Esophagus muscularis mucosa (tissue), 4 donors: ENCODE measurements around the gene CITED2. TPM values are rescaled to one million over a fixed set of nuclear protein-coding genes. Genes with fewer than 3 reads are reported as not detected.
A peak's percentile ranks its signal among the peaks of the same experiment; 100 is the strongest.
"Not testable (repeated sequence)": the region's sequence is repeated elsewhere in the genome, so short reads cannot be mapped to it uniquely, and the experiment has no call there.

Source experiments
- DNase-seq: peaks from one replicate; pipeline ENCODE4 v3.0.0-alpha.2; 2017; ENCODE audit errors: extremely low spot score
- H3K27ac ChIP-seq, 4 donors: fragments of 200-600 bp; sonication (generic); replicated peaks in 1 of 4; 1 replicate in 3 of 4; 2 replicates in 1 of 4; pipeline ENCODE4 v1.5.1; 2016 to 2019; ENCODE audit warnings: mild to moderate bottlenecking in 1 of 4
- H3K27me3 ChIP-seq, 4 donors: fragments of 200-600 bp; sonication (generic); one replicate each; pipeline versions ENCODE4 v1.5.1 to v1.6.0; 2016 to 2019
- H3K36me3 ChIP-seq, 4 donors: fragments of 200-600 bp; sonication (generic); one replicate each; pipeline ENCODE4 v1.5.1; 2016 to 2019
- H3K4me1 ChIP-seq, 4 donors: fragments of 200-600 bp; sonication (generic); one replicate each; pipeline ENCODE4 v1.5.1; 2016 to 2019
- H3K4me3 ChIP-seq, 4 donors: fragments of 200-600 bp; sonication (generic); 1 replicate in 2 of 4; 2 replicates in 2 of 4; pipeline ENCODE4 v1.5.1; 2016 to 2019; ENCODE audit warnings: mild to moderate bottlenecking in 4 of 4, moderate library complexity in 1 of 4
- H3K9me3 ChIP-seq, 4 donors: fragments of 200-600 bp; sonication (generic); 1 replicate in 3 of 4; 2 replicates in 1 of 4; pipeline ENCODE4 v1.5.1; 2016 to 2019
- CTCF ChIP-seq, 3 experiments: fragments of 200-600 bp in 2 of 3; fragments of 450-650 bp in 1 of 3; sonication (generic) in 2 of 3; IDR thresholded peaks; one replicate each; pipeline ENCODE4 v1.5.1; 2017 to 2019; ENCODE audit warnings: antibody characterized with exemption in 3 of 3, mild to moderate bottlenecking in 2 of 3, moderate library complexity in 1 of 3
- EP300 ChIP-seq: sonication (generic); formaldehyde crosslinking; IDR thresholded peaks from one replicate; pipeline ENCODE4 v1.6.1; 2017; ENCODE audit warnings: antibody characterized with exemption
- POLR2A ChIP-seq: fragments of 450-650 bp; IDR thresholded peaks from one replicate; pipeline ENCODE4 v1.6.1; 2017; ENCODE audit warnings: antibody characterized with exemption, moderate library complexity, mild to moderate bottlenecking, low read depth
- POLR2AphosphoS5 ChIP-seq, 2 donors: sonication (generic); formaldehyde crosslinking; IDR thresholded peaks; one replicate each; pipeline ENCODE4 v1.6.1; 2017; ENCODE audit warnings: antibody characterized with exemption in 2 of 2
- WGBS: methylation state at CpG from one replicate; pipeline ENCODE4 v1.1.5; 2018; 5-methylcytosine and 5-hydroxymethylcytosine counted together
- intact Hi-C: fragments of 100-400 bp; cut with DNase I; formaldehyde crosslinking; loops from one replicate; pipeline ENCODE4 v1.15.1; 2023
- total RNA-seq, 4 donors: library from RNA; depleted of rRNA; stranded (reverse); fragments of >200 nt; gene quantifications; one replicate each; pipeline versions ENCODE4 v1.1.0 to v1.2.1, GENCODE V29; 2016

Gene CITED2
- total RNA-seq, 4 donors from 2014 or later: 144 to 844 (median 324) TPM

GRCh38 chr6:139418481-139419132 lies 44.2 kb upstream of the CITED2 start:
- H3K27me3 ChIP-seq: no peaks in the 10 kb centered on the region
- DNase-seq: no peak
- intact Hi-C loops: no loop called here
- H3K4me1 ChIP-seq: peaks cover 0 to 9% (median 4%) of the 10 kb centered on the region in 4 donors
- H3K4me3 ChIP-seq: no peak overlapping the region
- no peaks in the 10 kb centered on the region for H3K36me3 ChIP-seq
- no peak for TF ChIP-seq POLR2AphosphoS5 (IDR thresholded peaks at IDR 0.05)
- no peak for TF ChIP-seq POLR2A
- TF ChIP-seq CTCF (IDR thresholded peaks at IDR 0.05): no peak
- TF ChIP-seq EP300: no peak
- WGBS: 76% methylated on average over 5 of the region's 5 CpGs
- H3K27ac ChIP-seq: no peak overlapping the region
- H3K9me3 ChIP-seq: no peaks in the 10 kb centered on the region

- no peak for DNase-seq
- WGBS: 68% methylated on average over 2 of the region's 2 CpGs
- Histone ChIP-seq H3K27me3 (no peaks in the 10 kb centered on the region), H3K9me3 (no peaks in the 10 kb centered on the region), H3K4me1 (no peaks in the 10 kb centered on the region), H3K36me3 (no peaks in the 10 kb centered on the region), H3K27ac (no peak overlapping the region), H3K4me3 (no peak overlapping the region)
- intact Hi-C loops: no loop called here
- TF ChIP-seq POLR2AphosphoS5 (IDR thresholded peaks at IDR 0.05): no peak
- TF ChIP-seq CTCF (IDR thresholded peaks at IDR 0.05): no peak
- TF ChIP-seq EP300: no peak
- no peak for TF ChIP-seq POLR2A
These were observed 41.7 kb upstream of the CITED2 start for GRCh38 chr6:139416146-139416545.

- 93% methylated on average over 3 of the region's 3 CpGs for WGBS
- no peaks in the 10 kb centered on the region for H3K4me1 ChIP-seq
- intact Hi-C loops: no loop called here
- H3K36me3 ChIP-seq: no peaks in the 10 kb centered on the region
- H3K9me3 ChIP-seq: no peaks in the 10 kb centered on the region
- no peak overlapping the region for H3K4me3 ChIP-seq
- H3K27ac ChIP-seq: no peak overlapping the region
- TF ChIP-seq POLR2AphosphoS5 (IDR thresholded peaks at IDR 0.05) (no peak), POLR2A (no peak), EP300 (no peak), CTCF (IDR thresholded peaks at IDR 0.05) (no peak)
- H3K27me3 ChIP-seq: no peaks in the 10 kb centered on the region
- DNase-seq: no peak
These were observed 40.9 kb upstream of the CITED2 start for GRCh38 chr6:139415365-139415764.

GRCh38 chr6:139412103-139412502 lies 37.7 kb upstream of the CITED2 start:
- H3K4me3 ChIP-seq, DNase-seq, H3K27me3 ChIP-seq, H3K27ac ChIP-seq, H3K36me3 ChIP-seq, H3K9me3 ChIP-seq, intact Hi-C loops: not testable (repeated sequence)
- H3K4me1 ChIP-seq: peaks cover 0 to 22% (median 9%) of the 10 kb centered on the region in 4 donors
- WGBS: 92% methylated on average over 1 of the region's 1 CpG

DNA sequence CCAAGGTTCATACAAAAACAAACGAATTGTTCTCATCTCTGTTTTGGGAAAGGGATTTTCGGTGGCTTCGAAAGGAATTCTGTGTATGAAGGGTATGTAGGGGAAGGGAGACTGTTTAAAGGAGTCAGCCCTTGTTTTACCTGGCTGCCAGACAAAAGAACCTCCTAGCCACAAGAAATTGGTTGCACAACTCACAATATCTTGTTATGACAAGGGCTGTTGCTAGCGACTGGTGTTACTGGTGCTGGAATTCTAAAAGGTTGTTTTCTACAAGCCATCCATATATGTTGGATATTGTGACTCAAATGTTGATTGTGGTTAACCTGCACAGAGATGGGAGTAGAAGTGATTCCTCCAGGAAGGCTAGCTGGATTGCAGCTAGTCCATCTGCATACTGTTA lies 34.6 kb upstream of the CITED2 start:
- DNase-seq: no peak
- 45% methylated on average over 4 of the region's 4 CpGs for WGBS
- Histone ChIP-seq H3K9me3 (no peaks in the 10 kb centered on the region), H3K27ac (peak overlapping the region in 1 of 4 donors; percentile 60), H3K4me3 (no peak overlapping the region), H3K27me3 (no peaks in the 10 kb centered on the region), H3K4me1 (peaks cover 0 to 22% (median 9%) of the 10 kb centered on the region in 4 donors), H3K36me3 (no peaks in the 10 kb centered on the region)
- TF ChIP-seq EP300 (no peak), CTCF (IDR thresholded peaks at IDR 0.05) (no peak), POLR2A (no peak), POLR2AphosphoS5 (IDR thresholded peaks at IDR 0.05) (no peak)
- intact Hi-C loops: no loop called here
